Liver (tissue), 9 donors: Measurements from ENCODE around the gene EMILIN1. TPM values are rescaled to one million over a fixed set of nuclear protein-coding genes. Genes with fewer than 3 reads are reported as not detected.
A peak's percentile ranks its signal among the peaks of the same experiment; 100 is the strongest.

Source experiments
- DNase-seq: peaks from one replicate; pipeline ENCODE4 v3.0.0-alpha.2; 2017; ENCODE audit warnings: low spot score
- H3K27ac ChIP-seq, 2 donors: one replicate each; pipeline ENCODE4 v1.7.0; 2013; ENCODE audit warnings: inconsistent platforms in 2 of 2, low read length in 2 of 2, control low read depth in 1 of 2, low read depth in 1 of 2, mild to moderate bottlenecking in 1 of 2
- H3K27me3 ChIP-seq, 4 donors: one replicate each; pipeline versions ENCODE4 v1.6.1 to v1.7.0; 2013; ENCODE audit warnings: low read length in 3 of 4, inconsistent platforms in 1 of 4, mild to moderate bottlenecking in 1 of 4, moderate library complexity in 1 of 4; ENCODE audit not compliant: control insufficient read depth in 4 of 4, insufficient read depth in 4 of 4
- H3K36me3 ChIP-seq, 4 donors: one replicate each; pipeline versions ENCODE4 v1.6.1 to v1.7.0; 2013; ENCODE audit warnings: low read length in 3 of 4, mild to moderate bottlenecking in 3 of 4, low read depth in 1 of 4, moderate library complexity in 1 of 4; ENCODE audit not compliant: control insufficient read depth in 4 of 4, insufficient read depth in 3 of 4
- H3K4me1 ChIP-seq, 4 donors: one replicate each; pipeline versions ENCODE4 v1.6.1 to v1.7.0; 2013; ENCODE audit warnings: low read length in 3 of 4, mild to moderate bottlenecking in 3 of 4, moderate library complexity in 1 of 4; ENCODE audit not compliant: control insufficient read depth in 4 of 4, insufficient read depth in 4 of 4
- H3K4me3 ChIP-seq, 3 donors: one replicate each; pipeline versions ENCODE4 v1.6.1 to v1.7.0; 2013; ENCODE audit warnings: low read length in 3 of 3, control low read depth in 1 of 3, low read depth in 1 of 3, mild to moderate bottlenecking in 1 of 3
- H3K9ac ChIP-seq, 2 donors: one replicate each; pipeline ENCODE4 v1.7.0; 2013; ENCODE audit warnings: low read length in 2 of 2, mild to moderate bottlenecking in 2 of 2, moderate library complexity in 2 of 2, control low read depth in 1 of 2, low read depth in 1 of 2
- H3K9me3 ChIP-seq, 4 donors: one replicate each; pipeline versions ENCODE4 v1.6.1 to v1.7.0; 2013; ENCODE audit warnings: low read length in 3 of 4; ENCODE audit not compliant: control insufficient read depth in 4 of 4
- EGR1 ChIP-seq, 2 donors: IDR thresholded peaks; 2 replicates each; pipeline ENCODE4 v1.6.1; 2016 to 2018; ENCODE audit warnings: antibody characterized with exemption in 2 of 2, low read depth in 2 of 2
- HNF4A ChIP-seq, 2 donors: conservative IDR thresholded peaks; 2 replicates each; pipeline ENCODE4 v1.6.1; 2016; ENCODE audit warnings: antibody characterized with exemption in 2 of 2, mild to moderate bottlenecking in 2 of 2
- NR2F2 ChIP-seq: IDR thresholded peaks from 2 replicates; pipeline ENCODE4 v1.6.1; 2016; ENCODE audit warnings: antibody characterized with exemption
- RAD21 ChIP-seq, 2 donors: IDR thresholded peaks; 2 replicates each; pipeline ENCODE4 v1.6.1; 2016; ENCODE audit warnings: antibody characterized with exemption in 2 of 2, mild to moderate bottlenecking in 2 of 2
- RXRA ChIP-seq, 2 donors: IDR thresholded peaks; 2 replicates each; pipeline ENCODE4 v1.6.1; 2017 to 2018; ENCODE audit warnings: antibody characterized with exemption in 2 of 2, mild to moderate bottlenecking in 1 of 2
- TAF1 ChIP-seq: conservative IDR thresholded peaks from 2 replicates; pipeline ENCODE4 v1.6.1; 2016; ENCODE audit warnings: antibody characterized with exemption, mild to moderate bottlenecking
- WGBS: extraction: QIAGEN DNeasy Blood & Tissue Kit; methylation state at CpG from one replicate; pipeline ENCODE4 v1.1.7; 2013; 5-methylcytosine and 5-hydroxymethylcytosine counted together
- polyA plus RNA-seq, 2 donors: library from polyadenylated mRNA; stranded (reverse) in 1 of 2; unstranded in 1 of 2; fragments of 200-250 nt in 1 of 2; fragments of >200 nt in 1 of 2; fragmentation: Nextera tagmentation in 1 of 2; extraction: Ambion mirVana in 1 of 2; gene quantifications; one replicate each; pipeline versions ENCODE4 v1.2.1 to v1.2.3, GENCODE V29; 2013 to 2015
- total RNA-seq, 2 donors: library from RNA; depleted of rRNA; stranded (reverse); fragments of >200 nt; gene quantifications; one replicate each; pipeline ENCODE4 v1.2.3, GENCODE V29; 2014
- TF ChIP-seq, protein P1 (sequence below): IDR thresholded peaks from 2 replicates; pipeline ENCODE4 v1.6.1; 2016; ENCODE audit warnings: antibody characterized with exemption
- TF ChIP-seq, protein P2 (sequence below): IDR thresholded peaks from 2 replicates; pipeline ENCODE4 v1.6.1; 2016; ENCODE audit warnings: antibody characterized with exemption
- TF ChIP-seq, protein P3 (sequence below): IDR thresholded peaks from 2 replicates; pipeline ENCODE4 v1.6.1; 2016; ENCODE audit warnings: antibody characterized with exemption, mild to moderate bottlenecking
- TF ChIP-seq, protein P4 (sequence below): fragments of 150-350 bp; IDR thresholded peaks from 2 replicates; pipeline ENCODE4 v1.5.1; 2017; ENCODE audit warnings: improper control_type of control experiment, low read depth, low read length; ENCODE audit not compliant: missing input control
- donor health status: healthy.
- donor health status: healthy.
- donor health status: healthy.
- donor health status: healthy.
- donor health status: healthy.

EMILIN1 gene
- total and polyA plus RNA-seq, 4 donors, result 3.4 to 26.1 (median 24.0) TPM

DNA sequence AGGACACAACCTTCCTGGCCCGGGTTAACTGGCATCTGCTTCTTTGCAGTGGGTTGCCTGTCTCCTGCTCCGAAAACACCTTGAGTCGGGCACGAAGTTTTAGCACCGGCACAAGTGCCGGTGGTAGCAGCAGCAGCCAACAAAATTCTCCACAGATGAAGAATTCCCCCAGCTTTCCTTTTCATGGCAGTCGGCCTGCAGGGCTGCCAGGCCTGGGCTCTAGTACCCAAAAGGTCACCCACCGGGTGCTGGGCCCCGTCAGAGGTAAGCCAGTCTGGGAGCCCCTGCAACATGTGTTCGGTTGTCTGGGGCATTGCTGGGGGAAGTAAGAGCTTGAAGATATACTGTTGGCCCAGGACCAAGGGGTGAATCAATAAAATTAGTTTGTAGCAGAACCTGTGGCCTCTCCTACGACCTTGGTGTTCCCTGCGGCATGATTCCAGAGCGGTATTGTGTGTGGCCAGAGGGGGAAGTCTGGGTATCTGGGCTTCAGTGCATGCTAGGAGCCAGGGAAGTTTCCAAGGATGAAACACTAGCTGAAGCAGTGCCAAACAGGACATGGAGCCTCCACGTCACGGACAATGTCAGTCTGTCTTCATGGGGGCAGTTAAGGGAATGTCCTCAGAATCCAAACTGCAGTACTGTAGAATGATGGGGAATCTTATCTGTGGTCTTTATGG lies 19.1 kb upstream of the EMILIN1 start:
- WGBS, result 73% methylated on average over 15 of the region's 15 CpGs
- Histone ChIP-seq H3K27ac (peak overlapping the region in 1 of 2 donors; percentile 7), H3K27me3 (no peaks in the 10 kb centered on the region), H3K4me1 (peaks cover 0 to 20% (median 9%) of the 10 kb centered on the region in 4 donors), H3K4me3 (no peak overlapping the region), H3K9ac (no peak overlapping the region), H3K9me3 (no peaks in the 10 kb centered on the region), H3K36me3 (peaks cover 0 to 18% (median 14%) of the 10 kb centered on the region in 4 donors)
- TF ChIP-seq NR2F2 (peak; percentile 49), RAD21 (IDR thresholded peaks at IDR 0.05) (peak in 1 of 2 donors; percentile 2), TAF1 (no peak), RXRA (IDR thresholded peaks at IDR 0.05) (peak in 1 of 2 donors; percentile 19)
- DNase-seq, result no peak

DNA sequence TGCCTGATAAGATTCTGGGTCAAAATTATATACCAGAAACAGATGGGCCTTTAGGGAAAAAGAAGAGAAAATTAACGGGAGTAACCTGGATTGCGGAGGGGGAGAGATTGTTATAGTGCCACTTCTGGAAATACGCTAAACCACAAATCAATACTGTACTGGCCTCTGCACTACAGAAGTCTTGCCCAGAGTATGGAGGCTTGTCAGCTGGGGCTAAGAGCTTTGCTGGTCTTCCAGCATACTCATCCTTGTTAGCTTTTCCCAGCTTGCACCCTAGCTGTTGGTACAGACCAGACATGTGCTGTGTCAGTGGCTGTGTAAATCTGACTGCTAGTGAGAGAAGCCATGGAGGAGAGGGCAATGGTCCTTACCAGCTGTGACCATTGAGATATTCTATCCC lies 18.1 kb upstream of the EMILIN1 start:
- Histone ChIP-seq H3K27ac (no peak overlapping the region), H3K4me1 (peaks cover 0 to 20% (median 9%) of the 10 kb centered on the region in 4 donors), H3K4me3 (no peak overlapping the region), H3K27me3 (no peaks in the 10 kb centered on the region), H3K9me3 (no peaks in the 10 kb centered on the region), H3K36me3 (peaks cover 0 to 11% (median 8%) of the 10 kb centered on the region in 4 donors), H3K9ac (no peak overlapping the region)
- WGBS, result 43% methylated on average over 3 of the region's 3 CpGs
- DNase-seq, result no peak
- TF ChIP-seq, protein P1, sequence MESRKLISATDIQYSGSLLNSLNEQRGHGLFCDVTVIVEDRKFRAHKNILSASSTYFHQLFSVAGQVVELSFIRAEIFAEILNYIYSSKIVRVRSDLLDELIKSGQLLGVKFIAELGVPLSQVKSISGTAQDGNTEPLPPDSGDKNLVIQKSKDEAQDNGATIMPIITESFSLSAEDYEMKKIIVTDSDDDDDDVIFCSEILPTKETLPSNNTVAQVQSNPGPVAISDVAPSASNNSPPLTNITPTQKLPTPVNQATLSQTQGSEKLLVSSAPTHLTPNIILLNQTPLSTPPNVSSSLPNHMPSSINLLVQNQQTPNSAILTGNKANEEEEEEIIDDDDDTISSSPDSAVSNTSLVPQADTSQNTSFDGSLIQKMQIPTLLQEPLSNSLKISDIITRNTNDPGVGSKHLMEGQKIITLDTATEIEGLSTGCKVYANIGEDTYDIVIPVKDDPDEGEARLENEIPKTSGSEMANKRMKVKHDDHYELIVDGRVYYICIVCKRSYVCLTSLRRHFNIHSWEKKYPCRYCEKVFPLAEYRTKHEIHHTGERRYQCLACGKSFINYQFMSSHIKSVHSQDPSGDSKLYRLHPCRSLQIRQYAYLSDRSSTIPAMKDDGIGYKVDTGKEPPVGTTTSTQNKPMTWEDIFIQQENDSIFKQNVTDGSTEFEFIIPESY, result no peak
- TF ChIP-seq, protein P2, sequence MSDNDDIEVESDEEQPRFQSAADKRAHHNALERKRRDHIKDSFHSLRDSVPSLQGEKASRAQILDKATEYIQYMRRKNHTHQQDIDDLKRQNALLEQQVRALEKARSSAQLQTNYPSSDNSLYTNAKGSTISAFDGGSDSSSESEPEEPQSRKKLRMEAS, result no peak
- TF ChIP-seq, protein P3, sequence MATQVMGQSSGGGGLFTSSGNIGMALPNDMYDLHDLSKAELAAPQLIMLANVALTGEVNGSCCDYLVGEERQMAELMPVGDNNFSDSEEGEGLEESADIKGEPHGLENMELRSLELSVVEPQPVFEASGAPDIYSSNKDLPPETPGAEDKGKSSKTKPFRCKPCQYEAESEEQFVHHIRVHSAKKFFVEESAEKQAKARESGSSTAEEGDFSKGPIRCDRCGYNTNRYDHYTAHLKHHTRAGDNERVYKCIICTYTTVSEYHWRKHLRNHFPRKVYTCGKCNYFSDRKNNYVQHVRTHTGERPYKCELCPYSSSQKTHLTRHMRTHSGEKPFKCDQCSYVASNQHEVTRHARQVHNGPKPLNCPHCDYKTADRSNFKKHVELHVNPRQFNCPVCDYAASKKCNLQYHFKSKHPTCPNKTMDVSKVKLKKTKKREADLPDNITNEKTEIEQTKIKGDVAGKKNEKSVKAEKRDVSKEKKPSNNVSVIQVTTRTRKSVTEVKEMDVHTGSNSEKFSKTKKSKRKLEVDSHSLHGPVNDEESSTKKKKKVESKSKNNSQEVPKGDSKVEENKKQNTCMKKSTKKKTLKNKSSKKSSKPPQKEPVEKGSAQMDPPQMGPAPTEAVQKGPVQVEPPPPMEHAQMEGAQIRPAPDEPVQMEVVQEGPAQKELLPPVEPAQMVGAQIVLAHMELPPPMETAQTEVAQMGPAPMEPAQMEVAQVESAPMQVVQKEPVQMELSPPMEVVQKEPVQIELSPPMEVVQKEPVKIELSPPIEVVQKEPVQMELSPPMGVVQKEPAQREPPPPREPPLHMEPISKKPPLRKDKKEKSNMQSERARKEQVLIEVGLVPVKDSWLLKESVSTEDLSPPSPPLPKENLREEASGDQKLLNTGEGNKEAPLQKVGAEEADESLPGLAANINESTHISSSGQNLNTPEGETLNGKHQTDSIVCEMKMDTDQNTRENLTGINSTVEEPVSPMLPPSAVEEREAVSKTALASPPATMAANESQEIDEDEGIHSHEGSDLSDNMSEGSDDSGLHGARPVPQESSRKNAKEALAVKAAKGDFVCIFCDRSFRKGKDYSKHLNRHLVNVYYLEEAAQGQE, result no peak
- TF ChIP-seq, protein P4, sequence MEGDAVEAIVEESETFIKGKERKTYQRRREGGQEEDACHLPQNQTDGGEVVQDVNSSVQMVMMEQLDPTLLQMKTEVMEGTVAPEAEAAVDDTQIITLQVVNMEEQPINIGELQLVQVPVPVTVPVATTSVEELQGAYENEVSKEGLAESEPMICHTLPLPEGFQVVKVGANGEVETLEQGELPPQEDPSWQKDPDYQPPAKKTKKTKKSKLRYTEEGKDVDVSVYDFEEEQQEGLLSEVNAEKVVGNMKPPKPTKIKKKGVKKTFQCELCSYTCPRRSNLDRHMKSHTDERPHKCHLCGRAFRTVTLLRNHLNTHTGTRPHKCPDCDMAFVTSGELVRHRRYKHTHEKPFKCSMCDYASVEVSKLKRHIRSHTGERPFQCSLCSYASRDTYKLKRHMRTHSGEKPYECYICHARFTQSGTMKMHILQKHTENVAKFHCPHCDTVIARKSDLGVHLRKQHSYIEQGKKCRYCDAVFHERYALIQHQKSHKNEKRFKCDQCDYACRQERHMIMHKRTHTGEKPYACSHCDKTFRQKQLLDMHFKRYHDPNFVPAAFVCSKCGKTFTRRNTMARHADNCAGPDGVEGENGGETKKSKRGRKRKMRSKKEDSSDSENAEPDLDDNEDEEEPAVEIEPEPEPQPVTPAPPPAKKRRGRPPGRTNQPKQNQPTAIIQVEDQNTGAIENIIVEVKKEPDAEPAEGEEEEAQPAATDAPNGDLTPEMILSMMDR, result no peak
- no peak for TF ChIP-seq EGR1 (IDR thresholded peaks at IDR 0.05; ENCODE audit: low read depth in 2 of 2)
- TF ChIP-seq HNF4A (conservative IDR thresholded peaks at IDR 0.05), result peak; percentile 14 to 28
